HK-2 (cell line): Measurements from ENCODE around the gene DUOX2.
"Not testable (repeated sequence)": the region's sequence is repeated elsewhere in the genome, so short reads cannot be mapped to it uniquely, and the experiment has no call there.

Experiments
- DNase-seq: peaks from one replicate; pipeline ENCODE4 v3.0.0-alpha.2; 2018; ENCODE audit not compliant: unreplicated experiment

Gene DUOX2

DNA sequence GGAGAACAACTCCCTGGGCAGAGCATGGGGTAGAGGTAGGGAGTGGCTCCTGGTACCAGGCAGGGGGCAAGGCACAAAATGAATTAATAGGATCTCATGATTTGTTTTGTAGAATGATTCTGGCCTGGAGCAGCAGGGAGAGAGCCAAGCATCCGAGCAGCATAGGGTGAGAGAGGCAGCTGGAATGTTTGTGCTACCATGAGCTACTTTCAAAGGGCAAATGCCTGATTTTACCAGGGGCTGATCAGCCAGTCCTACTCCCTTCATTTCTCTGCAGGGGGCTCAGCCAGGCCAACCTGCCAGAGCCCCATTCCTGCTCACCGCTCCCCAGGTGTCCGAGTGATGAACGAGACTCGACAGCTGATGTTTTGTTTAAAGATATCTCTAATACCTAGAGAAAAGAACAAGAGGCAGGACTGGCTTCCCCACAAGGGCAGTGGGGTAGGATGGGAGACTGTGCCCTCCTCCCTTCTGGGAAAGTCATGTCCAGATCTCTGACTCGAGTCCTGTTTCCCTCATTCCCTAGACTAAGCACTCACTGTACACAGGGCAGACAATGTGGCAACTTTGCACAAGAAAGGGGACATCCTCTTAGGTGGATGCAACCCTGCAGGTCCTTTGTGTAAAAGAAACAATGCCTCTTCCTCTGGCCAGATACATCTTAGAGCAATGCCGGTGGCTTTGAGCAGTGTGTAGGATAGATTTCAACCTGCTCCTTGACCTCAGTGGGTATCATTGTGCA, 12.9 kb downstream of the DUOX2 start:
- DNase-seq, result no peak

DNA sequence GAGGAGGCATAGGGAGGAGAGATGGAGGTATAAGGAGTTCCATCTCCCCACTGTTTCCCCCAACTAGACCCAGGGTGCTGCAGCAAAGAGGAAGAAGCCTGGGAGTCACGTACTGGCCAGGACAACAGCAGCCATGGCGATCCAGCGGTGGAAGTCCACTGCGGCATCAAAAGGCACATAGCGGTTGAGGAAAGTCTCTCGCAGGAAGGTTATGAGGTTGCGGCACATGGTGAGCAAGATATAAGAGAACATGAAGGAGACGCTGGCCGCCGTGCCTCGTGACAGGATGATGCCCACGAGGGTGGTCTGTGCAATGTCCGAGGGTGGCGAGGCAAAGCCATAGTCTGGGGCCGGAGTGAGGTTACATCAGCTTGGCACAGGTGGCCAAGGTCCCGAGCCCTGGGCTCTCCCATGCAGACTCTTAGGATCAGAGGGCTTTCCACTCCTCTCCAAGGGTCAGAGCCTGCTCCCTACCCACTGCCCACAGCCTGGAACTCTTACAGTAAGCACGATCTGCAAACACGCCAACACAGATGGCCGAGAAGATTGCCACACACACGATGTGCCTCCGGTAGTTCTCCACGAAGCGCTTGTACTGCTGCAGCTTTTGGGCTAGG, 14.3 kb downstream of the DUOX2 start:
- DNase-seq, result no peak

DNA sequence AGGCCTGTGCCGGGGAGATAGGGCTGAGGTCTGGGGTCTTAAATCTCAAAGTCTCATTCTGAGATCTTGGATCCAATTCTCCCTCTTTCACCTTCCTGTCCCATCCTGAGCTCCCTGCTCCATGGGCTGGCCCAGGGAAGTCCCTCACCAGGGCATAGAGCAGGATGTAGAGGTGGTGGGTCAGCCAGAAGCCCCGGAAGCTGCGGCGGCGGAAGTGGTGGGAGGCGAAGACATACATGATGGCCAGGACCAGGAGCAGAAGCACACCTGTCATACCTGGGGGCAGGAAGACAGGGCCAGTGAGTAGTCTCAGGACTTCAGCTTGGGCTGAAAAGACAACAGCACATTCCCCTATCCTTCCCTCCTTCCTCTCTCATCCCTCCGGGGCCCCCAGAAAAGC, 16.5 kb downstream of the DUOX2 start:
- DNase-seq, result no peak

DNA sequence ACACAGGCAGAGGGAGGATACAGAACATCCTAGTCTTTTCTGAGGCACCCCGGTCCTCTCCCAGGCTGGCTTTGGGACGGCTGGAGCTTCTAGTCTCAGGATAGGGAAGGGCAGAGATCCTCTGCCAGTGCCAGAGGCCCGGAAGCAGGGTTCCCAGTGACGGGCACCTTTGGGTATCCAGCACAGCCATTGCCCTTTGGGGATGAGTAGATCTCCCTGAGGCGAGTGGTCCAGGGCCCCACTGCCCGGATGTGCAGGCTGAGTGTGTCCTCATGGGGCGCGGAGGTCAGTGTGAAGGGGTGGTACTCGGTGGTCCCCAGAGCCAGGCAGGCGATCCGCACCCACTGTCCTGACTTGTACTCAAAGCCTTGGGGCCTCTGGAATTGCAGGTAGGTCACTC, 18.3 kb downstream of the DUOX2 start:
- DNase-seq, result no peak

DNA sequence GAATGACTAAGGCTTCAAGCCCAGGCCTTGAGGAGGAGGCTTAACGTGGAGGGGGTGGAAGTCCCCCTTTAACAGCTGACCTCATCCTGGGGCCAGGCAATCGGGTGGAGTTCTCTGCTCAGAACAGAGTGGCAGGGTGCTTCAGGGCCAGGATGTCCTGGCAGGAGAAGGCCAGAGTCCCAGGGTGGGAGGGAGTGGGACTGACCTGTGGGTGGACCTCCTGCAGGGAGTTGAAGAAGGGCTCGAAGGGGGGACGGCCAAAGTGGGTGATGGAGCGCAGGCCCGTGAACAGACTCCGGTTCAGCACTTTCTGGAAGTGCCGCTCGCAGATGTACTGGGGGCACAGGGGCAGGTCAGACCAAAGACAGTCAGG, 19.6 kb downstream of the DUOX2 start:
- no peak for DNase-seq

DNA sequence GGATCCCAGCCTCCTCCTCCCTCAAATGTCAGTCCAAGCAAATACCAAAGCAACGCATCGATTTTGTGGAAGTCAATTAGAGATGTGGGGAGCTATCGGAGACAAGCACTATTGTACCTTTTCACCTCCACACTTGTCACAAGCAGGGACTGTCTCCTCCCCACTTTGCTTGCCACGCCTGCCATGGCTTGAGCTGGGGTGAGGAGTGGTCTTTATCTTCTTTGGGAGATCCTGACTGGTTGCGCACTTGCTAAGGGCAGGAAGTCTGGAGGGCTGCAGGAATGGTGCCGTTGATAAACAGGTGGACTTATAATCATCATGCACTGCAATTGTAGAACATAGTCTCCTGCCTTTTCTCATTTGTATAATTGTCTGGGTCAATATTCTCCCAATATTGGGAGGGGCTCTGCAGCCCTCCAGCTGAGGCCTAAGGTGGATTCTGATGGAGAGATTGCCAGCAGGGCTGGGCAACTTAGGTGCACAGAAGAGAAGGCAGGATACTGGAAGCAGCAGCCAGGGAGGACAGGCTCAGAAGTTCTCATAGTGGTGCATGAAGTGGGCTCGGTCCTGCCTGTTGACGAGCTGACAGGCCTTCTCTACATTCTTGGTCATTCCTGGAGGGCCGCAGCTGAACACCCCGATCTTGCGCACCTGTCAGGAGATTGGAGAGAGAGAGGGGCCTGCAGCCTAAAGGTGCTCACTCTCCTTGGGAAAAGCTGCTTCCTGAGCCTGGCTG, 20.2 kb downstream of the DUOX2 start:
- DNase-seq, result no peak

DNA sequence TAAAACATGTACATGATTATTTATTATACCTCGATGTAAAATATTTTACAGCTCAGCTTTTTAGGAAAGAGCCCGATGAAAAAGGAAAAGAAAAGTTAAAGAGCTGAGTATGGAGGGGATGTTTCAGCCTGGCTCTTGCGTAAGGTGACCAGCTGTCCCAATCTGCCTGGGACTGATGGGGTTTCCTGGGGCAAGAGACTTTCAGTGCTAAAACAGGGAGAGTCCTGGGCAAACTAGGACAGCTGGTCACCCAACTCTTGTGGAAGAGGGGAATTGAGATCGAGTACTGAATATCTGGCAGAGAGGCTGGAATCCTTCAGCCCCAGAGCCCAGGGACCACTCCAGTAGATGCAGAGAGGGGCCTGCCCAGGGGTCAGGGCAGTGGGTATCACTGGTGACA, 21.0 kb downstream of the DUOX2 start:
- DNase-seq, result no peak

DNA sequence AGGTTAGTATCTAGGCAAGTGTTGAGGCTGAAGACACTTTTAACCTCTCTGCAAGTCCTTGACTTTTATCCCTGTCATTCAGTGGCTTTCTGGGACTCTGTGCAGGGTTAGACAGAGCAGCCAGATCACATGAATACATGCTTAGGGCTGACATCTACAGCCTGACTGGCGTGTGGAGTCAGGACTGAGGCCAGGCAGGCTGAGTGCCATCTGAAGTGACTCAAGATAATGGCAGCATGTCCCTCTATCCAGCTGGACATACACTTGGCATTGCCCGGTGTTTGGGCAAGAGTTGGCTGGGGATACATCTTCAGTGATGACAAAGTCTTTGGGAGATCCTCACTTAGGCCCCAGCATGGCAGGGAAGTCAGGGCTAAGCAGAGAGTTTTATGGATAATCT, 22.4 kb downstream of the DUOX2 start:
- DNase-seq, result no peak

DNA sequence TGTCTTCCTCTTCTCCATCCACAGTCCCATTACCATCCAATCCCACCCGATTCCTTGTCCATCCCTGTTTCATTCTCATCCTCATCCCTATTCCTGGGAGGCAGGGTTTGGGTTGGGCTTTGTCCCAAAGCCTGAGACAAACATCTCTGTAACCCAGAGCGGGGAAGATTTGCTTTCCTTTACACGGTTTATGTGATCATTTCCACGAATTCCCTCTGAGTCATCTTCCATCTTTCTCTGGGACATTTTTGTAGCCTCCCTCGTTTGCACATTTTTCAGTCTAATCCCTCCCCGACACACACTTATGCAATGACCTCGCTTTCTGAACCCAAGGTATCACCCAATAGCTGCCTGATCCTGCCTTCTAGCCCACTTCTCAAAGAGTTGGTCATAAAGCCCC, 22.8 kb downstream of the DUOX2 start:
- no peak for DNase-seq

DNA sequence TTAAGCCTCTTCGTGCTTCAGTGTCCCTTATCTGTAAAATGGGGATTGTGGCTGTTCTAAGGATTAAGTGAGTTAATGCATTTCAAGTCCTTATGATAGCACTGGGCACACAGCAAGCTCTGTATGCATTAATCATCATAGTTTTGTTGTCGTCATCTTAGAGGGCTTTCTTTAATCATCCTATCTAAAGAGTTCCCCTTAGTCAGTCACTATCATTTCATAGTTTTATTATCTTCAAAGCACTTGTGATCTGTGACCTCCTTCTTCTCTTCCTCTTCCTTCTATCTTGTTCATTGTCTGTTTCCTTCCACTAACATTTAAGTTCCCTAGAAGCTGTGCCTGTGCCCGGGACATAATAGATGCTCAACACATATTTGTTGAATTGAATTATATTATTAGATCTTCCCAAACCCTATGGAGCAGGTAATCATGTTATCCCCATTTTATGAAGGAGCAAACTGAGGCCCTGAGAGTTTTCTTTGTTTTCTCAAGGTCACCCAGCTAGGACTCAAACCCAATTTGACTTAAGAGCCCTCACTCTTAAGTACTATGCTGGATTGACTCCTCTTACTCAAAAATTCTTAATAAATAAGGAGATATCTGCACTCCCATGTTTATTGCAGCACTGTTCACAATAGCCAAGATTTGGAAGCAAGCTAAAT, 24.1 kb downstream of the DUOX2 start:
- DNase-seq, result no peak

DNA sequence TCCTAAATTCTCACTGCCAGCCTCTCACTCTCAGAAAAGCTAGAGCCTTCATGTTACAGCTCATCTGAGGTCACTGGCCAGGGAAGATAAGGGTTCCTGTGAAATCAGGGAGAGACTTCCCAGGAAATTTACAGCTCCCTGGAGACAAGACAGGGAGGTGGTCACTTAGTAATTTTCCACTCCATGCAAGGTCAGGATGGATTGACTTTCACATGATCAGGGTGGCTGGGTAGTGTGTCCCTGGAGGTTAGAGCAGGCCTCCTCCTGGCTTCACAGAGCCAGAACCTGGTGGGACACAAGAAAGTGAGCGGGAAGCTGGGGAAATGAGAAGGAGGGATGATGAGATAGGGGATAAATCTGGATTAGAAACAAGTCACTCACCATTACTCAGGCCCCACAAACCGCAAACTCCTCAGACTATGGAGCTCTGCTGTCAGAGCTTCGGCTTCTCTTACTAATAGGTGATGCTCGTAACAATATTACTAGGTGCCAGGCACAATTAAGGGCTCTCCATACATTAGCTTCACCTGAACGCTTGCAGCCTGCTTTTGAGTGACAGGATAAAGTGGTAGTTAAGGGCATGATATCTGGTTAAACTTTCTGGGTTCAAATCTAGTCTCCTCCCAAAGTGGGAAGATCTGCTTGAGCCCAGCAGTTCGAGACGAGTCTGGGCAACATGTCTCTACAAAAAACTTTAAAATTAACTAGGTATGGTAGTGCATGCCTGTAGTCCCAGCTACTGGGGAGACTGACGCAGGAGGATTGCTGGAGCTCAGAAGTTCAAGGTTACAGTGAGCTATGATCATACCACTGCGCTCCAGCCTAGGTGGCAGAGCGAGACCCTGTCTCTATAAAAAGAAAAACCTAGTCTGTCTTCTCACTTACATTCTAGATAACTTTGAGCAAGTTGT, 24.9 kb downstream of the DUOX2 start:
- no peak for DNase-seq

DNA sequence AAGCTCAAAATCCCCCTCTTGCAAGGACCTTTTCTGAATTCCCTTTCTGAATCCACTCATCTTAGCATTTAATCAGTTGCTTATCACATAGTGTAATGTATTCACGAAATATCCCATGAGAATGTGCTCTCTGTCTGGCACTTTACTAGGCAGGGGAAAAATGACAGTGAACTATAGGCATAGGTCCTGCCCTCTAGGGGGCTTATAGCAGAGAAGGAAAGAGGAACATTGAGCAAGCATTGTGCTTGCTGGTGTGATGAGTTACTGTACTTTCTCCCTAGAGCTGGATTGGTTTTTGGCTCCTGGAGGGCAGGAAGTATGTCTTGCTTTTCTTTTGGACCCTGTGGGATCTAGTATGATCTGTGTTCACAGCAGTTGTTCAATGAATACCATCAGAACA, 26.5 kb downstream of the DUOX2 start:
- DNase-seq, result no peak

DNA sequence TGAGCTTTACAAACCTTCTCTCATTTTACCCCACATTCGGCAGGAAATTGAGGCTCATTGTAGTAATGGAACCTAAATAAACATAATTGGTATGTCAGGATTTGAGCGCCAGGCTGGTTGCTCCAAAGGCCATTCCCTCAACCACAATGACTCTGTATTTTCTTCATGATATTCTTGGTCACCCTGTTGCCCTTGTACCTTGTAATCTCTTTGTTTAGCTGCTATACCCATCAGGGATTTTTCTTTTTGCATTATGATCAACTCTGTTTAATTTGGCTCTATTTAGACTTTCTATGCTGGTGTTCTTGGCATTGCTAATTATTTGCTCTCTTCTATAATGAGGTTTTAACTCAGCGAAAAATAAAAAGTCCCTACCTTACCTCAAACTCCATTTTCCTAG, 29.8 kb downstream of the DUOX2 start:
- no peak for DNase-seq

DNA sequence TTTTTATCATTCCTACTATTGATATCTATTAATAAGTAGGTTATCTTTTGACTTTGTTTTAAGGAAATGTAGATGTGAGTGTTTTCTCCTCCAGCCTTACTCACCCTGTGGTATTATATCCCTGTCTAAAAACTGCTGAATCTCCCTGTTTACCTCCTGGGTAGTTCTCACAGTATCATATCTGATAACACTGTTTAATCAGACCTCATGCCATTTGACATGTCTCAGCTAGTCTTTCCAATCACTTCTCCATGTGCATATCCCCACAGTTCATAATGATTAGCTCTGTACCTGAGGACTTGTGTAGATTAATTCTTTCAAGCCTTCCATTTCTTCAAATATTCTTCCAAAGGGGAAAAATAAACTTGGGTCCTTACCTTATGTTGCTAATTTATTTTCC, 30.7 kb downstream of the DUOX2 start:
- no peak for DNase-seq

DNA sequence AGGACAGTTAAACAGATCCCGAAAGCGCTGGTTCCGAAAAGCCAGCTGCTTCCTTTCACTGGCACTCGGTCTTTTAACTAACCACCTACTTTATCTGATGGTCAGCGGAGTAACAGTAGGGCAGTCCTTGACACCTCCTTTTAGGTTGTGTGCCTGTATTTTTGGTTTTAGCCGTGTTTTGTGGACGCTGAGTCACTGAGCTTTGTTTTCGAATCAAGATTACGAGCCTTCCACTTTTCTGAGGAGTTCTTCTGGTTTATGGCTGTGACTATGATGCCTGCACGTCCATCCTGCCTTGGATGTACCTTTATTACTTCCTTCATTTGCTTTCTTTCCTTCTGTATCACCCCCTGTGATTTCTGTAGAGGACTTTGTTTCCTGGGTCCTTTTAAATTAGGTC, 31.6 kb downstream of the DUOX2 start:
- DNase-seq, result not testable (repeated sequence)

DNA sequence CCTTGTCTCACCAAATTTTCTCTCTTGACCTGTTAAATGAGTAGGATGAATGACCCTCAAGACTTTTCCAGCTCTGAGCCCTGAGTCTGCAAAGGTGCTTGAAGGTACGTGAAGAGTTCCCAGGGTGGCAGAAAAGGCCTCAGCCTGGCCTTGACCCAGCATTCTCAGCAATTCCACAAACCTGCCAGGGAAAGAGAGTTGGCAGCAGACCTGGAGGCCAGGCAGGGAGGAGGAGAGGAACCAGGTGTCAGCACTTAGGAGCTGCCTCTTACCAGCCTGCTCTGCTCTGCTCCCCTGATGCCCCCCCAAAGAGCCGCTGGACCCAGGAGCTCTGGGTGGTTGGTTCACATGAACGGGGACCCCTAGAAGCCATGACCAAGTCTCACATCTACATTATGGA, 33.4 kb downstream of the DUOX2 start:
- not testable (repeated sequence) for DNase-seq

DNA sequence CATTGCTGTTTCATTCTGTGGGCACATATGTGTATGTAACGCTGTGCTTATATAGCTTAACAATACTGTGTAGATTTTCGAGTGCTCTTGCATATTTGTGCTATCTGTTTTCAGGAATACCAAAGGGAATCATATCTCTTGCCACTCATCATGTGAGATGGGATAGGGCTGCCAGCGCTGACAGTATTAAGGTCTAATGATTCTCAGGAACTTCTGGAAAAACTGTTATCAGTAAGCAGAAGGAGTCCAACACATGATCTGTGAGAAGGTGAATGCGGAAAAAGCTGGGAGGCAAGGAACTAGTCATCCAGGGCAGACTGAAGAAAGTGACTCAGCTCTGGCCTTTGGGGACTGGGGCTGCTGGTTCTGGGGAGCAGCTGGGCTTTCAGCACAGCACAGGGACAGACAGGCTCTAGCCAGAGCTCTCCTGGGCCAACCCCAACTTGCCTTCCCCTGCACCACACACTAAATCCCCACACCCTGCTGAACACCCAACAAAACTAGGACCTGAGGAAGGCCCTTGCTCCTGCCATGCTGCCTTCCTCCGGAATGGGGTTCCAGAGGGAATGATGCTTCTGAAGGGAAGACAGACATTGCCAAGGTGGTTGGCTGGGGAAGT, 34.2 kb downstream of the DUOX2 start:
- not testable (repeated sequence) for DNase-seq

DNA sequence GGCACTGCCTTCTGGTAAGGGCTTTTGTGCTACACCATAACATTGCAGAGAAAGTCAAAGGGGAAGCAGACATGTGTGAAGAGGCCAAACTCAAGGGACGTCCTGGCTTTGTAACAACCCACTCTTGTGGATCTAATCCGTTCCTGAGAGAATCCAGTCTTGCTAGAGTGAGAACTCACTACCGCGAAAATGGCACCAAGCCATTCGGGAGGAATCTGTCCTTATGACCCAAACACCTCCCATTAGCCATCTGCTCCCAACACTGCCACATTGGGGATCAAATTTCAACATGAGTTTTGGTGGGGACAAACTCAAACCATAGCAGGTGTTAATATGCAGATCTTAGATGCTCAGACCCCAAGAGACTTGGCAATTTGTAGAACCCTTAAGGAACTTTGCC, 34.8 kb downstream of the DUOX2 start:
- DNase-seq, result not testable (repeated sequence)

DNA sequence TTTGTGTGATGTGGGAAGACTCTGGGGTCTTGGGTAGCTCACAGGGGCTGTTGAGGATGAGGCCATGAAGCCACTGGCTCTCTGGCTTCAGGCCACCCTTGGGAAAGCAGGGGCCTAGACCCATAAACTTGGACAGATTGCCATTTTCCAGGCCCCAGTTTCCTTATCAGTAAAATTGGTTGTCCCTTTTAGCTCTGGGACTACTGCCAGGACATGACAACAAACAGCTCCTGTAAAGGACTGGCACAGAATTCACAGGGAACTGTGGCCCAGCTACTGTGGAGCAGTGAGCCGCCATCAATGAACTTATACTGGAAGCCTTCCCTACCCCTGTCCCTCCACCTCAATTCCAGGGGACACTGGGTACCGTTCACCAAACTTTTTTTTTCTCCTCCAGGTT, 36.6 kb downstream of the DUOX2 start:
- not testable (repeated sequence) for DNase-seq

DNA sequence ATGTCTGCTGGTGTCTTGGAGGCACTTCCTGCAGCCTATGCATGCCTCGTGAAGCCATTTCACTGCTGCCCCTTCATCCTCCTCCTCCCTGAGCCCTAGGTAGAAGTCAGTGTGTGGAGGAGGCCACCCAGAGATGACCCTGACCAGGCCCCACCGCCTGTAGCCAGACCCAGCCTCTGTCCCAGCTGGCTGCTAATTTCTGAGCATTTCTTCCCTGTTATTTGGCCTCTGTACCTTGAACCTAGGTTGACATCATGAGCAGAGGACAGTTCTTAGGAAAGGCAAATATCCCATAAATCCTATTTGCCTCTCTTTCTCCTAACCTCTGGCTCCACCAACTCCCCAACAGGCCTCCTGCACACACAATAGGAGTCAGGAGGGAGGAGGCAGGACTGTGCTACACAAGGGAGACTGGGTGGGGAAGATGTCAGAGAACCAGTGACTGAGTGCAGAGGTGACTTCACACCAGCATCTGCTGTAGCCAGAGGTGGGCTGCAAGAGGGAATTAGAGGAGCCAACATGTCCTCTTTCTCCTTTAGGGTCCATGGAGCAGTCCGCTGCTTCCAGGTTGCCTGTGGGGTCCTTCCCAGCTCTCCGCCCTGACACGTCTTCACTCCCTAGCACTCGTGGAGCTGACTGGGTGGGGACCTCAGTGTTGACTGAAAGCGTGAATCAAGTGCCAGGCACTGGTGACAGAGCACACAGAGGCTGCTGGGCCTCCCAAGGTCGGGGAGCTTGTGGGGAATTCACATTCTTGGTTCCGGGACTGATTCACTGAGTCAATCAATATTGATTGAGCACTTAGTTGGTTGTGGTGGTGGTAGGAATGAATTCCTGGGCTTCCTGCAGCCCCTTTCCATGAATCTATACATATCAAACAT, 38.3 kb downstream of the DUOX2 start:
- not testable (repeated sequence) for DNase-seq
